Activated naive CD4-positive, alpha-beta T cell treated with anti-CD3 and anti-CD28 coated beads, Interleukin-2, amount 50 U/mL, for 16 hours (primary cell): Measurements from ENCODE around the gene DUSP16.
"Not testable (repeated sequence)": the region's sequence is repeated elsewhere in the genome, so short reads cannot be mapped to it uniquely, and the experiment has no call there.

ENCODE experiments used
- DNase-seq: peaks from one replicate; pipeline ENCODE4 v3.0.0-alpha.2; 2020

Gene DUSP16

GRCh38 chr12:12519354-12519998, 43.2 kb downstream of the DUSP16 start:
- no peak for DNase-seq

- DNase-seq, result no peak
Measured at GRCh38 chr12:12518919-12519318, 43.7 kb downstream of the DUSP16 start.

- DNase-seq, result no peak
Measured at GRCh38 chr12:12518464-12518845, 44.2 kb downstream of the DUSP16 start.

- no peak for DNase-seq
Measured at GRCh38 chr12:12513416-12514006, 49.2 kb downstream of the DUSP16 start.

GRCh38 chr12:12511895-12512711, 50.6 kb downstream of the DUSP16 start:
- DNase-seq, result peak; percentile 23

GRCh38 chr12:12511021-12511783, 51.5 kb downstream of the DUSP16 start:
- DNase-seq, result no peak

- no peak for DNase-seq
Measured at GRCh38 chr12:12510551-12510950, 52.1 kb downstream of the DUSP16 start.

- DNase-seq, result no peak
Measured at GRCh38 chr12:12510141-12510540, 52.5 kb downstream of the DUSP16 start.

GRCh38 chr12:12508612-12509011, 54.1 kb downstream of the DUSP16 start:
- no peak for DNase-seq

GRCh38 chr12:12507121-12507520, 55.5 kb downstream of the DUSP16 start:
- no peak for DNase-seq

- DNase-seq, result no peak
Measured at GRCh38 chr12:12506496-12506890, 56.2 kb downstream of the DUSP16 start.

- DNase-seq, result no peak
Measured at GRCh38 chr12:12505544-12506495, 56.8 kb downstream of the DUSP16 start.

GRCh38 chr12:12503384-12504078, 59.1 kb downstream of the DUSP16 start:
- DNase-seq, result no peak

- DNase-seq, result no peak
Measured at GRCh38 chr12:12502815-12503151, 59.9 kb downstream of the DUSP16 start.

- DNase-seq, result not testable (repeated sequence)
Measured at GRCh38 chr12:12502130-12502814, 60.4 kb downstream of the DUSP16 start.

- DNase-seq, result no peak
Measured at GRCh38 chr12:12501121-12501520, 61.5 kb downstream of the DUSP16 start.

GRCh38 chr12:12499909-12500604, 62.6 kb downstream of the DUSP16 start:
- no peak for DNase-seq

- DNase-seq, result no peak
Measured at GRCh38 chr12:12498210-12498609, 64.5 kb downstream of the DUSP16 start.

- no peak for DNase-seq
Measured at GRCh38 chr12:12495536-12495935, 67.1 kb downstream of the DUSP16 start.

- no peak for DNase-seq
Measured at GRCh38 chr12:12492547-12492946, 70.1 kb downstream of the DUSP16 start.
